NCI-H526 (cell line): Measurements from ENCODE around the gene EDNRA.

Experiments
- DNase-seq, 2 experiments: peaks; one replicate each; lab custom pipeline; 2025; lab: John Stamatoyannopoulos, UW

The EDNRA gene

GRCh38 chr4:147542229-147542990 is 61.5 kb downstream of the EDNRA start:
- DNase-seq = no peak

DNA sequence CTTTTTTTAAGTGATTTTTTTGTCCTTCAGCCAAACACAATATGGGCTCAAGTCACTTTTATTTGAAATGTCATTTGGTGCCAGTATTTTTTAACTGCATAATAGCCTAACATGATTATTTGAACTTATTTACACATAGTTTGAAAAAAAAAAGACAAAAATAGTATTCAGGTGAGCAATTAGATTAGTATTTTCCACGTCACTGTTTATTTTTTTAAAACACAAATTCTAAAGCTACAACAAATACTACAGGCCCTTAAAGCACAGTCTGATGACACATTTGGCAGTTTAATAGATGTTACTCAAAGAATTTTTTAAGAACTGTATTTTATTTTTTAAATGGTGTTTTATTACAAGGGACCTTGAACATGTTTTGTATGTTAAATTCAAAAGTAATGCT is 62.1 kb downstream of the EDNRA start:
- no peak for DNase-seq

DNA sequence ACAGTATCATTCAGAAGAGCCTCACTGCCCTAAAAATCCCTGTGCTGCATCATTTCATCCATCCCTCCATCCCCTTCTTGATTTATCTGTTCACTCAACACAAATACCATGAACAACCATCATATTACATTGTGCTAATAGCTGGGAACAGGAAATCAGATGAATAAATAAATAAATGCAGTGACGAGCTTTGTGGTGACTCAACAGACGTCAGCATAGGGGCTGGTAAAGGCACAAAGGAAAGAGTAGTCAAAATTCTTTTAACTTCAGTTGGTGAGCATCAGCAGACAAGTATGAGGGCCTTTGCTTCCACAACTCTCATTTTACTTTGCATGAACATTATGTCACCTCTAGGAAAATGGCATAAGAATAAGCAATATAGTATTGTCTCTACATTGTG is 65.5 kb downstream of the EDNRA start:
- no peak for DNase-seq

- no peak for DNase-seq
Measured at GRCh38 chr4:147547314-147548056, 66.6 kb downstream of the EDNRA start.

- DNase-seq = no peak
Measured at GRCh38 chr4:147548256-147548655, 67.4 kb downstream of the EDNRA start.

GRCh38 chr4:147550626-147551246 is 69.8 kb downstream of the EDNRA start:
- DNase-seq = no peak

DNA sequence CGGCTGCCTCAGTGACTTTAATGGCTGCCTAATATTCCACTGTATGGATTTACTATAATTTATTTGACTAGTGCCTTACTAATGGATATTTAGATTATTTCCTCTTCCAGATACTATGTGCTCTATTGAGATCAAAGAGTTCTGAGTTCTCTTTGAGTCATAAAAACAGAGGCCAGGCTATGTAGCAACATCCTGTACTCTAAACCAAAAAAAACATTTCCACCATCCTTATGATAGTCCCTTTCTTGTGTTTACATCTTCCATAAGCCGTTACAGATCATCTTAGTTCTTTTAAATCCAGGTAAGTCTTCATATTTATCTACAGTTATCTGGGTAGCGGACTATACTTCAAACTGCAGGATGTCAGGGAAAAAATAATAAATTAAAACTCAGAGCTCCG is 79.7 kb downstream of the EDNRA start:
- DNase-seq = no peak

GRCh38 chr4:147566762-147567161 is 85.9 kb downstream of the EDNRA start:
- DNase-seq = no peak

GRCh38 chr4:147567276-147567675 is 86.4 kb downstream of the EDNRA start:
- DNase-seq = no peak

GRCh38 chr4:147570616-147571015 is 89.7 kb downstream of the EDNRA start:
- no peak for DNase-seq

GRCh38 chr4:147571036-147571770 is 90.3 kb downstream of the EDNRA start:
- no peak for DNase-seq

- no peak for DNase-seq
Measured at GRCh38 chr4:147576084-147576483, 95.2 kb downstream of the EDNRA start.

DNA sequence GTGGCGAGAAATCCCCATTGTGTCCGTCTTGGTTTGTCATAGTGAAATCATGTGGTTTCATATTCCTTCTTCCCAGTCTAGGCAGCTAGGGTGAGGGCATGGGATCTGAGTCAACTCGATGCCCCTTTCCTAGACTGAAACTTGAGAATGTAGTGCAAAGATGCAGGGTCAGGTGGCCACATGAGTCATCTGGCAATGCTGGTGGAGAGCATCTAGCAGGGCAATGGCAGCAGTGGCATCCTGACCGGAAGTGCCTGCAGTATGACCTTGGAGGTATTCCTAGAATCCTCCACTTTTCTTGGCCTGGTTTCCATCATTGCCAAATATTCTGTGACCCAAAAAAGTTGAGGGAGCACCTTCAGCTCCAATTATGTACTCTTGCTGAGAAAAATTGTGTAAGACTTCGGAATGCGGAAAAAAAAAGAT is 97.2 kb downstream of the EDNRA start:
- no peak for DNase-seq

GRCh38 chr4:147578593-147578992 is 97.7 kb downstream of the EDNRA start:
- DNase-seq = no peak

- no peak for DNase-seq
Measured at GRCh38 chr4:147580396-147580795, 99.5 kb downstream of the EDNRA start.

- DNase-seq = no peak
Measured at GRCh38 chr4:147581606-147582350, 100.9 kb downstream of the EDNRA start.

GRCh38 chr4:147582386-147583060 is 101.6 kb downstream of the EDNRA start:
- DNase-seq = no peak

DNA sequence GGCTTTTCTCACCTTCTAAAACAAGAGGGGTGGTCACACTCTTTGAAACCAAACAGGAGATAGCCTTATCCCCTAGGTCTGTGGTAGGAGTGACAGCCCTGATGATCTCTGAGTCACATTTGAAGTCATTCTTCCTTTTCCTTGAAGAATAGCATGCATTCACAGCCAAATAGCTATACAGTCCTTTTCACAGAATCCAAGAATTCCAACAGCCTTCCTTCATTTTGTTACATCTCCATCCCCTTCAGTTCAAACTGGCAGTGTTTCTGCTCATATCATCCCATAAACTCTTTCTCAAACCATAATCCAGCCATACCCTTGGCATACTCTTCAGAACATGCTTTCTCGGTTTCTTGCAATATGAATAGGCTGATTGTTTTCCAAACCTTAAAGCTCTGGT is 103.0 kb downstream of the EDNRA start:
- DNase-seq = no peak

DNA sequence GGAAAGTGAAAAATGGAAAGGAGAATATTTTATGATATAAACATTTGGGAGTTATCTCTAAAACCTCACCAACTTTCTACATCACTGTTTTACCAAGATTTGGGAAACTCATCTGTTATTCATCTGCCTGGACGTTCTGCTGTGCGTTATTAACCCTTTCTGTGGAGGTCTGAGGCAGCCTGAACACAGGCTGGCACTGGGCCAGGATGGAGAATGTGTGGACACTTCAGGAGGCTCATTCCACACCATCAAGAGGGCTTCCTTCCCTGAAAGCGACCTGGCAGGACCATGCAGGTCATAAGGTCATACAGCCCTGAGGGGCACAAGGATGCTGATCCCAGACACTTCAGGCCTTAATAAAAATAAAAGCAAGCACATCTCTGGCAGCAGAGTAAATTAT is 105.1 kb downstream of the EDNRA start:
- no peak for DNase-seq

DNA sequence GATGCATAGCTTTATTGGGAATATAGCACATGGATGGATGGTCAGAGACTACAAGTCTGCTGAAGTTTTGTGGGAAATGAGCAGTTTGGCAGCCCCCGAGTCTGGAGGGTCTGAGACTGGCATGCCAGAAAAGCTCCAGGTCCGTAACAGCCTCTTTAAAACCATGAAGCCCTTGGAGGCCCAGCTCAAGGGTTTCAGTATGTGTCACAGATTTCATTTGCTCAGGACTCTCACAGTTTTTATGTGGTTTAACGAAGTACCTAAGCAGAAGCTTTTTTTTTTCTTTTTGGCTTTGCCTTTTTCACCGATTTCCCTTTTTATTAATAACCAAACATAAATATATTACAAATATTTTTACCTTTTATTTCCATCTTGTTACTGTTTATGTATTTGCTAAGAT is 105.7 kb downstream of the EDNRA start:
- no peak for DNase-seq

DNA sequence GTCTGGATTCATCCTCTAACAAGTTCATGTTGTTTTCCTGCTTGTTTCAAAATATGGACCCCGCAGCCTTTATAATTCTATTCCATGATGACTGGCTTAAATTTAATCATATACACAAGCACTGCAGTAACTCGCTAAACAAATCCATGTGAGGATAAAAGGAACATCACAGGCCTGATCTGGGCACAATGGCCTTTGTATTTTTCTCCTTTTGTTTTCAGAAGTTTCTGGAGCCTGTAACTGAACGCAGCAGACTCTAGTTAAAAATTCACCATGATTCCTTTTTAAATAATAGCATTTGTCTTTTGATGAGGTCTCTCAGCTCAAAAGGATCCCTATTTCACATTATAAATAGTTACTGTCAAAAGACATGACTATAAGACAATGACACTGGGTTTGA is 106.1 kb downstream of the EDNRA start:
- DNase-seq = no peak
